ENCODE data around the gene WDR31. TPM values are rescaled to one million over a fixed set of nuclear protein-coding genes. Genes with fewer than 3 reads are reported as not detected.

WDR31 gene
- total RNA-seq, 1 experiment from 2014 or later = 1.6 TPM

- Histone ChIP-seq H3K4me3 (no peak overlapping the region), H3K9me3 (no peaks in the 10 kb centered on the region), H3K36me3 (no peaks in the 10 kb centered on the region), H3K27me3 (peaks cover 20% of the 10 kb centered on the region)
- DNase-seq = no peak
Measured at GRCh38 chr9:113350107-113350661, 10.1 kb upstream of the WDR31 start.

- Histone ChIP-seq H3K27me3 (peaks cover 20% of the 10 kb centered on the region), H3K9me3 (no peaks in the 10 kb centered on the region), H3K4me3 (no peak within 1 kb of the TSS), H3K36me3 (no peaks in the 10 kb centered on the region)
- DNase-seq = no peak
Measured at GRCh38 chr9:113349445-113350094, 9.5 kb upstream of the WDR31 start, which contains the start of gene BSPRY. BSPRY (plus strand) TSS chr9:113349541; CDS start chr9:113349580, 39 bp downstream.

GRCh38 chr9:113349066-113349444 lies 9.0 kb upstream of the WDR31 start:
- no peaks in the 10 kb centered on the region for H3K36me3 ChIP-seq
- H3K9me3 ChIP-seq = no peaks in the 10 kb centered on the region
- no peak for DNase-seq
- peaks cover 20% of the 10 kb centered on the region for H3K27me3 ChIP-seq
- H3K4me3 ChIP-seq = no peak overlapping the region

GRCh38 chr9:113348437-113348836 lies 8.4 kb upstream of the WDR31 start:
- H3K36me3 ChIP-seq = no peaks in the 10 kb centered on the region
- no peaks in the 10 kb centered on the region for H3K9me3 ChIP-seq
- H3K27me3 ChIP-seq = peaks cover 20% of the 10 kb centered on the region
- no peak overlapping the region for H3K4me3 ChIP-seq
- DNase-seq = no peak

DNA sequence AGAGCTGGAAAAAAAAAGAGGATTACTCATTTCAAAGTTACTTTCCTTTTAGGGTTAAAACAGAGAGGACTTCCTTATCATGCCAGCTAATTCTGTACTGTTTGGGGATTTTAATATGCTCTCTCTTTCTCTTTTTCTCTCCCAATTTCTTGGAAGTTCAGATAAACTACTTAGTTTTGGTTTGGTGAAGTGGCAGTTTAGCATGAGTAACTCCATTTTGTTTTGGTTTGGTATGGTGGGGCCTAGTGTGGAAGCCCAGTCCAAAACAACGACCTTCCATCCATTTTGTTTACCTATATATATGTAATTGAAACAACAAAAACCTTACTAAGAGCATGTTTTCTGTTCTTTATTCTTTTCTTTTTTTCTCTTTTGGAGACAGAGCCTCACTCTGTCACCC lies 5.6 kb upstream of the WDR31 start:
- no peak for DNase-seq
- Histone ChIP-seq H3K27me3 (peaks cover 16% of the 10 kb centered on the region), H3K36me3 (no peaks in the 10 kb centered on the region)

GRCh38 chr9:113345190-113345589 lies 5.1 kb upstream of the WDR31 start:
- Histone ChIP-seq H3K4me3 (no peak overlapping the region), H3K36me3 (no peaks in the 10 kb centered on the region), H3K27me3 (peaks cover 12% of the 10 kb centered on the region), H3K9me3 (no peaks in the 10 kb centered on the region)
- DNase-seq = no peak

More for the DNA sequence above, 5.6 kb upstream of the WDR31 start:
- Histone ChIP-seq H3K9me3 (no peaks in the 10 kb centered on the region), H3K4me3 (no peak overlapping the region)

GRCh38 chr9:113343732-113344231 lies 3.7 kb upstream of the WDR31 start:
- H3K4me3 ChIP-seq = no peak overlapping the region
- H3K9me3 ChIP-seq = no peaks in the 10 kb centered on the region
- H3K27me3 ChIP-seq = peaks cover 3% of the 10 kb centered on the region; the same call in 1 of the 2 replicates
- DNase-seq = peak; percentile 11
- H3K36me3 ChIP-seq = no peaks in the 10 kb centered on the region

DNA sequence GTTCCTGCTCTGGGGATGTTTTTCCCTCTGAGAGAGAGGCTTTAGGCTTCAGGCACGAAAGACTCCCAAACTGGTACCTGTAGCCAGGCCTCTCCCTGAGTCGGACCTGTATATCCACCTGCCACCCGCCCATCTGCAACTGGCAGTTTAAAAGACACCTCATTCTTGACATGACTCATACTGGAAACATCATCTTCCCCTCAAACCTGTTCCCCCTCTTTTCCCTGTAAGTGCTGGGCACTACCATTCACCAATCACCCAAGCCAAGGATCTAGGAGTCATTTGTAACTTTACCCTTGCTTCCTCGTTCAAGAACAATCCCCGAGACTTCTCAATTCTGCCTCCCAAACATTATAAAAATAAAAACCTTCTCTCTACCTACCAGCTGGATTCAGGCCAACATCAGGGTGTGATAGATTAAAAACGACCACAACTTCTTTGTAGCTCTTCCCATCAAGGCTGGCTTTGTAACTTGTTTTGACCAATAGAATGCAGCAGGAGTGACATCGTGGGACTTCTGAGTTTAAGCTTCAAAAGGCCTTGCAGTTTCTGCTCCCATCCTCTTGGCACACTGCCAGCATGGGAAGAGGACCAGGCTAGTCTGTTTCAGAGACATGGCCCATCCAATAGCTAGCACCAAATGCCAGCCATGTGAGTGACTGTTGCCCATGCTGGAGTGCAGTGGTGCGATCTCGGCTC lies 1.8 kb upstream of the WDR31 start:
- Histone ChIP-seq H3K27me3 (no peaks in the 10 kb centered on the region), H3K9me3 (no peaks in the 10 kb centered on the region), H3K36me3 (no peaks in the 10 kb centered on the region), H3K4me3 (no peak overlapping the region)
- DNase-seq = no peak

DNA sequence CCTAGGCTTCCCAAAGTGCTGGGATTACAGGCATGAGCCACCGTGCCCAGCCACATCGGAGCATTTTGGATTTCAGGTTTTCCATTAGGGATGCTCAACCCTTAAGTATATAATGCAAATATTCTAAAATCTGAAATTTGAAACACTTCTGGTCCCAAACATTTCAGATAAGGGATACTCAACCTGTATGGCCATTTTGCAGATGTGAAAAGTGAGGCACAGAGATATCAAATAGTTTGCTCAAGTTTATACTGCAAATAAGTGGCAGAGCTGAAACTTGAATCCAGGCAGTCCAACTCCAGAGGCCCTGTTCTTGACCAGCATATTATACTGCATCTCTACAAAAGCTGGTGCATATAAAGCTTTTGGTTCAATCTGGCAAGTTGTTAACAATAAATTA lies 2.4 kb downstream of the WDR31 start:
- Histone ChIP-seq H3K9me3 (no peaks in the 10 kb centered on the region), H3K4me3 (no peak overlapping the region), H3K27me3 (no peaks in the 10 kb centered on the region), H3K36me3 (no peaks in the 10 kb centered on the region)
- no peak for DNase-seq

DNA sequence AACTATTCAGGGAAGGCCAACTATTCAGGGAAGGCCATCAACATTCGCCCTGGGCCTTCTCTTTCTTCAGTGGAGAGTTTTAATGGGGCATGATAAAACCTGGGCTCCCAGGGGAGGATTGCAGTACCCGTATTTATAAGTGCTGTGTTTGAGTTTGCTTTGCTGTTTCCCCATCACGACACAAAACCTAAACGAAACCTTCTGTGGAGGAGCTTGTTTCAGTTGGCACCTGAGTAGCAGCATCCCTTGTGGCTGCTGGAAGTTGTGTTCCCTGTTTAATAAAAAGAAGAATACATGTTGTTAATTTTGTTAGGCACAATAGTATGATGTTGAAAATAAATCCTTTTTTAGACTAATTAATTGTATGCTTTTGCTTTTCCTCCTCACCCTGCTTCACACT lies 8.3 kb downstream of the WDR31 start:
- H3K27me3 ChIP-seq = no peaks in the 10 kb centered on the region
- no peaks in the 10 kb centered on the region for H3K9me3 ChIP-seq
- no peaks in the 10 kb centered on the region for H3K36me3 ChIP-seq
- DNase-seq = no peak
- H3K4me3 ChIP-seq = no peak overlapping the region

DNA sequence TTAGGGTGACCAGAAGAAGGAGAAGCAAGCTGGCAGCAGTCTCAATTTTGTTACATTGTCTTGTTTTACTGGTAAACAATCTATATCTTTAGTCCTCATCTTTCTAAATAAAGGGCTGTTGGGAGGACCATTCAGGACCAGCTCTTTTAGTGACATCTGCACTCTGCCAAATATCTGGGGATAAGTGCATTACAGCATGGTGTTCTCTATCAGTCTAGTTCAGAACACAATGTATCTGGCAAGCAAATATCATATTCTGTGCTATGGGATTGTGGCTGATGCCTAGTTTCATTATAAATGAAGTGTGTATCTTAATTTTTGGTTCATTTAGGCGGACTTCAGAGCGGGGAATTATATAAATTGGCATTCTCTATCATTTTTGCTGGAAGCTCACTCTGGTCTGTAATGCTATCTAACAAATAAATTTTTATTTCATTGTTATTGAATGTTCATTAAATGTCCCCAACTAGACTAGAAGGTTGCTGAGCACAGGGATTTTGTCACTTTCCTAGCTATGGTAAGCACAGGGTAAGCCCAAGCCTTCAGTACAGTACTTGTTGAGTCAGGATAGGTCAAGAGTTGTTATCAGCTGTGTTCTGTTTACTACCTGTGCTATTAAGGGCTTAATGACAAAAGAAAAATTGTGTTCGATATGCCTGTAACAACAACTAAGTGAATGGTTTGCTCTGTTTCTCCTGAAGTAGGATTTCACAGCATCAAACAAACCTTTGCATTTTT lies 11.9 kb downstream of the WDR31 start:
- no peak for DNase-seq
- no peaks in the 10 kb centered on the region for H3K36me3 ChIP-seq
- H3K4me3 ChIP-seq = no peak overlapping the region
- no peaks in the 10 kb centered on the region for H3K9me3 ChIP-seq
- H3K27me3 ChIP-seq = no peaks in the 10 kb centered on the region

- no peak for DNase-seq
- Histone ChIP-seq H3K36me3 (no peaks in the 10 kb centered on the region), H3K4me3 (no peak overlapping the region), H3K27me3 (no peaks in the 10 kb centered on the region), H3K9me3 (no peaks in the 10 kb centered on the region)
Measured at GRCh38 chr9:113326230-113326629, 13.8 kb downstream of the WDR31 start.

- H3K27me3 ChIP-seq = no peaks in the 10 kb centered on the region
- H3K4me3 ChIP-seq = no peak overlapping the region
- H3K9me3 ChIP-seq = no peaks in the 10 kb centered on the region
- DNase-seq = no peak
- H3K36me3 ChIP-seq = no peaks in the 10 kb centered on the region
Measured at GRCh38 chr9:113322671-113323070, 17.4 kb downstream of the WDR31 start.

DNA sequence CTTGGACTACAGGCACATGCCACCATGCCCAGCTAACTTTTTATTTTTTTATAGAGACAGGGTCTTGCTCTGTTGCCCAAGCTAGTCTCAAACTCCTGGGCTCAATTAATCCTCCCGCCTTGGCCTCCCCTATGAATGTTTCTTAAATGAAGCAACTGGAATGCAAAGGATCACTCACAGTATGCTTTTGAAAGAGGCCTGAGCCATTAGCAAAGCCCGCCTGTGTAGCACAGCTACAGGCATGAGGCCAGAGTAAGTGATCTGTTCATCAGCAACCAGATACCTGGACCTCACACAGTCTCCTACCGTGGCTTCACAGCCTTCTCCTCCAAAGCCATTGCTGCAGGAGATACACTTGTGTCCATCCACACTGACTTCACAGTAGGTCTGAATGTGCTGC lies 20.0 kb downstream of the WDR31 start:
- DNase-seq = no peak
- Histone ChIP-seq H3K27me3 (no peaks in the 10 kb centered on the region), H3K4me3 (no peak overlapping the region), H3K9me3 (no peaks in the 10 kb centered on the region), H3K36me3 (no peaks in the 10 kb centered on the region)

GRCh38 chr9:113319054-113319453 lies 21.0 kb downstream of the WDR31 start:
- DNase-seq = no peak
- no peaks in the 10 kb centered on the region for H3K27me3 ChIP-seq
- H3K9me3 ChIP-seq = no peaks in the 10 kb centered on the region
- no peak overlapping the region for H3K4me3 ChIP-seq
- H3K36me3 ChIP-seq = no peaks in the 10 kb centered on the region

DNA sequence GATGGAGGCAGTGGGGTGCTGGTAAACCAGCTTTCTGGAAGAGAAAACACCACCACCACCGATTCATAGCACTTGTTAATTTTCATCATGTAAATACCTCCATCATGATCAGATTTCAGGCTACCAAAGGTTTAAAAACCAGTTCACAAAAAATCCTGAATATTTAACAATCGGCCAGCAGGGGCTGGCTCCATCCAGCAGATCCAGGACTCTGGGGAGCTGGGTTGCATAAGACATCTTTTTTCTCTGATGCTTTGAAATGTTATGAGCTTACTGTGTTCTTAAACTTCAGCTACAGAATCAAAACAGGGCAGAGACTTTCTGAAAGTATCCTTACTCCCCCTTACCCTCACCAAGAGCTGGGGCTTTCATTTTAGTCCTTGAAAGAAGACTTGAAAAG lies 22.3 kb downstream of the WDR31 start:
- Histone ChIP-seq H3K36me3 (no peaks in the 10 kb centered on the region), H3K9me3 (no peaks in the 10 kb centered on the region), H3K27me3 (no peaks in the 10 kb centered on the region), H3K4me3 (no peak overlapping the region)
- no peak for DNase-seq

DNA sequence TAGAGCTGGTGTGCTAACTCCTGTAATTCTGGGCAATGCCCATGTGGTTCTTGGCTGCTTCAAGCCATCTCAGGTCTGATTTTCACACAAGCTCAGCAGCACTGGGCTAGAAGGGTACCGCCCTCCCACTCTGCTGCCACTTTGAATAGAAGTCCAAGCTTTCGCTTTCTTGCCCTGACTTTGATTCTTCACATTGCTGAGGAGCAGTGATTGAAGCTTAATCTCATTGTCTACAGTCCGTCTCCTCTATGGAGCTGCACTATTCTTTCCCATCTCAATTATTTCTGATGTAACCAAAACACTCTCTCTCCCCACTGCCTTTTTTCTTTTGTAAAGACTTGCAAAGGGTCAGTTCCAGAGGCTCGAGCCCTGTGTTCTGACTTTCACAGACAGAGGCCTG lies 24.0 kb downstream of the WDR31 start:
- DNase-seq = no peak
- no peaks in the 10 kb centered on the region for H3K36me3 ChIP-seq
- no peak overlapping the region for H3K4me3 ChIP-seq
- no peaks in the 10 kb centered on the region for H3K9me3 ChIP-seq
- no peaks in the 10 kb centered on the region for H3K27me3 ChIP-seq
